ENCODE data around the gene ASPSCR1. TPM values are rescaled to one million over a fixed set of nuclear protein-coding genes. Genes with fewer than 3 reads are reported as not detected.
A peak's percentile ranks its signal among the peaks of the same experiment; 100 is the strongest.

The ASPSCR1 gene
- total RNA-seq, 3 donors from 2014 or later = 33.1 to 35.2 (median 34.5) TPM

DNA sequence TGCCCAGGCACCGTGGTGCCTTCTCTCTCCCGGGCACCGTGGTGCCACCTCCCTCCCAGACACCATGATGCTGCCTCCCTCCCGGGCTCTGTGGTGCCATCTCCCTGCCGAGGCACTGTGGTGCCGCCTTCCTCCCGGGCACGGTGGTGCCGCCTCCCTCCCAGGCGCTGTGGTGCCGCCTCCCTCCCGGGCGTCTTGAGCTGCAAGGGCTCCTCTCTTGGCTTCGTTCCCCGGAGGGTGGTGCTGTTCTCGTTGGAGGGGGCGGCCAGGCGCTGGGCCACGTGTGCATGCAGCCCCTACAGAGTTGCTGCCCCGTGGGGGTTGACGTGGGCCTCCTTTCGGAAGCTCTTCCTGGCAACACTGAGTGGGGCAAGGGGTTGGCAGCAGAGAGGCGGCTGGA lies 37.0 kb downstream of the ASPSCR1 start:
- Histone ChIP-seq H3K4me1 (ENCODE audit: low read depth) (no peaks in the 10 kb centered on the region), H3K4me3 (no peak overlapping the region), H3K9me3 (no peaks in the 10 kb centered on the region), H3K36me3 (ENCODE audit: low read depth) (no peaks in the 10 kb centered on the region)
- DNase-seq (no peak), ATAC-seq (peak; percentile 36)
- intact Hi-C loops (cut with DNase I, micrococcal nuclease) = no loop called here
- TF ChIP-seq, protein P1, sequence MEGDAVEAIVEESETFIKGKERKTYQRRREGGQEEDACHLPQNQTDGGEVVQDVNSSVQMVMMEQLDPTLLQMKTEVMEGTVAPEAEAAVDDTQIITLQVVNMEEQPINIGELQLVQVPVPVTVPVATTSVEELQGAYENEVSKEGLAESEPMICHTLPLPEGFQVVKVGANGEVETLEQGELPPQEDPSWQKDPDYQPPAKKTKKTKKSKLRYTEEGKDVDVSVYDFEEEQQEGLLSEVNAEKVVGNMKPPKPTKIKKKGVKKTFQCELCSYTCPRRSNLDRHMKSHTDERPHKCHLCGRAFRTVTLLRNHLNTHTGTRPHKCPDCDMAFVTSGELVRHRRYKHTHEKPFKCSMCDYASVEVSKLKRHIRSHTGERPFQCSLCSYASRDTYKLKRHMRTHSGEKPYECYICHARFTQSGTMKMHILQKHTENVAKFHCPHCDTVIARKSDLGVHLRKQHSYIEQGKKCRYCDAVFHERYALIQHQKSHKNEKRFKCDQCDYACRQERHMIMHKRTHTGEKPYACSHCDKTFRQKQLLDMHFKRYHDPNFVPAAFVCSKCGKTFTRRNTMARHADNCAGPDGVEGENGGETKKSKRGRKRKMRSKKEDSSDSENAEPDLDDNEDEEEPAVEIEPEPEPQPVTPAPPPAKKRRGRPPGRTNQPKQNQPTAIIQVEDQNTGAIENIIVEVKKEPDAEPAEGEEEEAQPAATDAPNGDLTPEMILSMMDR (IDR thresholded peaks at IDR 0.05) = no peak

DNA sequence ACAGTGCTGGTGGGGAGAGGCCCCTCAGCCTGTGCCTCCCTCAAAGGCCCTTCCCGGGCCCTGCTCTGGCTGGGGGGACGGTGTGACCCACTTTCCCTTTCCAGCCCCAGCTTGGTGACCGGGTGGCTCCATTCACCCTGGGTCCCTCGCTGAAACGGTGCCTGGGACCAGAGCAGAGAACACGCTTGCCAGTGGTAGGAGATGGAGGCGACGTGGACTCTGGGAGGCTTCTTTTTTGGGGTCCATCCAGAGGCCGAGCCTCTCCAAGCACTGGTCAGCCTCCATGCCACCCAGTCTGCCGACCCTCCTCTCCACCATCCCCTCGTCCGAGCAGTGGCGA lies 37.5 kb downstream of the ASPSCR1 start:
- Histone ChIP-seq H3K36me3 (ENCODE audit: low read depth) (no peaks in the 10 kb centered on the region), H3K9me3 (no peaks in the 10 kb centered on the region), H3K4me3 (no peak overlapping the region), H3K4me1 (ENCODE audit: low read depth) (peaks cover 4% of the 10 kb centered on the region)
- DNase-seq (no peak), ATAC-seq (no peak)
- TF ChIP-seq, protein P1 (IDR thresholded peaks at IDR 0.05) = no peak
- intact Hi-C loops (cut with DNase I, micrococcal nuclease) = loop anchor here in 1 of 2 donors (5.0 kb wide), 1 partner anchor 53 kb away; the partner anchor contains the start of gene NOTUM

DNA sequence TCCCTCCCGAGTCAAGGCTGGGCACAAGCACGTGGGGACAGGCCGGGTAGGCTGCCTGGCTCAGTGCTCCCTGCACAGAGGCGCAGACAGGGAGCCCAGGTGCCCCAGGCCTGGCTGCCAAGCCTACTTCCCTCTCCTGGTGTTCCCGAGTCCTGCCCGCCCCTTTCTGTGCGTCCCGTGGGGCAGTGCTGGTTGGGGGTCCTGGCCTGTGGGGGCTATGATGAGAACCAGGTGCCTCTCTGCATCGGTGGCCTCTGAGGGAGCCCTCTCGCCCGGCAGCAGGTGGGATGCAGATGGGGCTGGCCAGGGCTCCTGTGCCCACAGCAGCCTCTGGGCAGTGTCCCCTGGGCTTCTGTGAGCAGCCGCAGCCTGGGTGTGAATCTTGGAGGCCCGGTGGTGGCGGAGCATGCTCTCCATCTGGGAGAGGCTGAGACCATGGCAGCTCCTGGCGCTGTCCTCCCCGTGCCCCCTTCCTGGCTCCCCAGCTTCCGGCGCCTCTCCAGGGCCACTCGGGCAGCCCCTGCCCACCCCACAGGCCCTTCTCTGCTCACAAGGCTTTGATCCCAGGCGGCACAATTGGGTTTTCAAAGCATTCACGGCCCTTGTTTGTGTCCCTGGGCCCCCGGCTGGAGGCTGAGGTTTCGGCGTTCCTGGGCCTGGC lies 38.0 kb downstream of the ASPSCR1 start:
- peaks cover 8% of the 10 kb centered on the region for H3K4me1 ChIP-seq (ENCODE audit: low read depth)
- no peaks in the 10 kb centered on the region for H3K9me3 ChIP-seq
- no peaks in the 10 kb centered on the region for H3K36me3 ChIP-seq (ENCODE audit: low read depth)
- H3K4me3 ChIP-seq = no peak overlapping the region
- no peak for DNase-seq
- TF ChIP-seq, protein P1 (IDR thresholded peaks at IDR 0.05) = no peak
- intact Hi-C loops (cut with DNase I, micrococcal nuclease) = loop anchor here in 1 of 2 donors (5.0 kb wide), 1 partner anchor 53 kb away; the partner anchor contains the start of gene NOTUM
- ATAC-seq = no peak

DNA sequence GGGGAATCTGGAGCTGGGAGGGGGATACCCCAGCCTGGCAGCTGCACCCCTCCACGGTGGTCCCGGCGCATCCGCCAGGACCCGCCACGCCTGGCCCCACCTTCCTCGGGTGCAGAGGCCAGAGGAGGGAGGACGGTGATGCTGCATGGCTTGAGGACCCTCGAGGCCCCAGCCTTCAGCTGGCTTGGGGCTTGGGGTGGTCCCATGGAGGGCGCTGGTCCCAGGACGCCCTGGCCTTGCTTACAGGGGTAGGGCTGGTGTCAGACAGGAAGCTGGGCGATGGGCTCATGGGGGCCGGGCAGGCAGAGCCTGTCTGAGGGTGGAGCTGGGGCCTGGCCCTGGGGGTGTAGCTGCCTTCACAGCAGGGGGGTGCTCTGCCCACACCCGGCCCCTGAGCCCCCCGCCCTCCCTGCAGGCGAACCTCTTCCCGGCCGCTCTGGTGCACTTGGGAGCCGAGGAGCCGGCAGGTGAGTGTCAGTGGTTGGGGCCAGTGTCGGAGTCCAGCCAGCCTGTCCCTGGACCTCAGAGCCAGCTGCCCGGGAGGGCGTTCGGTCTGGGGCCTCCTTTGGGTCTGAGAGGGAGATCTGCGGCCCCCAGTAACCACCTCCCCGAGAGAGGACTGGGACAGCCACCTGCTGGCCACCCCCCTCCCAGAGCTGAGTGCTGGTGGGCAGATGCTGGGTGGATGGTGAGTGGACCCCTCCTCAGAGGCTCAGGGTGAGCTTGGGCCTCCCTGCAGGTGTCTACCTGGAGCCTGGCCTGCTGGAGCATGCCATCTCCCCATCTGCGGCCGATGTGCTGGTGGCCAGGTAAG lies 38.8 kb downstream of the ASPSCR1 start:
- TF ChIP-seq, protein P1 (IDR thresholded peaks at IDR 0.05) = no peak
- no peak overlapping the region for H3K4me3 ChIP-seq
- DNase-seq = no peak
- H3K9me3 ChIP-seq = no peaks in the 10 kb centered on the region
- peaks cover 14% of the 10 kb centered on the region for H3K4me1 ChIP-seq (ENCODE audit: low read depth)
- intact Hi-C loops (cut with DNase I, micrococcal nuclease) = loop anchor here in 1 of 2 donors (5.0 kb wide), 1 partner anchor 54 kb away; the partner anchor contains the start of gene NOTUM
- no peak for ATAC-seq
- no peaks in the 10 kb centered on the region for H3K36me3 ChIP-seq (ENCODE audit: low read depth)

DNA sequence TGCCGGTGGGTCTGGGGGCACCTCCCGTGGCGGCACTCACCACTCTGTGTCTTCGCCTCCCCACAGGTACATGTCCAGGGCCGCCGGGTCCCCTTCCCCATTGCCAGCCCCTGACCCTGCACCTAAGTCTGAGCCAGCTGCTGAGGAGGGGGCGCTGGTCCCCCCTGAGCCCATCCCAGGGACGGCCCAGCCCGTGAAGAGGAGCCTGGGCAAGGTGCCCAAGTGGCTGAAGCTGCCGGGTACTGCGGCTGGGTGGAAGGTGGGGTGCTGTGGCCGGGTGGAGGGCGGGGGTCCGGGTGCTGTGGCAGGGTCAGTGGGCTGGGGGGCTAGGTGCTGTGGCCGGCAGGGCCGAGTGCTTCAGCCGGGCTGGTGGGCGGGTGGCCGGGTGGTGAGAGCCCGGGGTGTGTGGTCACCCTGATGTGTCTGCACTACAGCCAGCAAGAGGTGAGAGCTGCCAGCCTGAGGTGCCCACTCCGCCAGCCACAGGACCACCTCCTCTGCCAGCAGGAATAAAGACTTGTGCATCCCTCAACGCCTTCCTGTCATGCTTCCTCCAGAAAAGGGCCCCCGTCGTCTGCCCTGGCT lies 39.5 kb downstream of the ASPSCR1 start:
- intact Hi-C loops (cut with DNase I, micrococcal nuclease) = loop anchor here in 1 of 2 donors (5.0 kb wide), 1 partner anchor 55 kb away; the partner anchor contains the start of gene NOTUM
- ATAC-seq (no peak), DNase-seq (no peak)
- H3K4me1 ChIP-seq (ENCODE audit: low read depth) = peaks cover 18% of the 10 kb centered on the region
- TF ChIP-seq, protein P1 (IDR thresholded peaks at IDR 0.05) = no peak
- no peak overlapping the region for H3K4me3 ChIP-seq
- no peaks in the 10 kb centered on the region for H3K9me3 ChIP-seq
- no peaks in the 10 kb centered on the region for H3K36me3 ChIP-seq (ENCODE audit: low read depth)

Data from mucosa of descending colon (tissue), 3 donors.